ENCODE data around the gene SUSD5.

Gene SUSD5

DNA sequence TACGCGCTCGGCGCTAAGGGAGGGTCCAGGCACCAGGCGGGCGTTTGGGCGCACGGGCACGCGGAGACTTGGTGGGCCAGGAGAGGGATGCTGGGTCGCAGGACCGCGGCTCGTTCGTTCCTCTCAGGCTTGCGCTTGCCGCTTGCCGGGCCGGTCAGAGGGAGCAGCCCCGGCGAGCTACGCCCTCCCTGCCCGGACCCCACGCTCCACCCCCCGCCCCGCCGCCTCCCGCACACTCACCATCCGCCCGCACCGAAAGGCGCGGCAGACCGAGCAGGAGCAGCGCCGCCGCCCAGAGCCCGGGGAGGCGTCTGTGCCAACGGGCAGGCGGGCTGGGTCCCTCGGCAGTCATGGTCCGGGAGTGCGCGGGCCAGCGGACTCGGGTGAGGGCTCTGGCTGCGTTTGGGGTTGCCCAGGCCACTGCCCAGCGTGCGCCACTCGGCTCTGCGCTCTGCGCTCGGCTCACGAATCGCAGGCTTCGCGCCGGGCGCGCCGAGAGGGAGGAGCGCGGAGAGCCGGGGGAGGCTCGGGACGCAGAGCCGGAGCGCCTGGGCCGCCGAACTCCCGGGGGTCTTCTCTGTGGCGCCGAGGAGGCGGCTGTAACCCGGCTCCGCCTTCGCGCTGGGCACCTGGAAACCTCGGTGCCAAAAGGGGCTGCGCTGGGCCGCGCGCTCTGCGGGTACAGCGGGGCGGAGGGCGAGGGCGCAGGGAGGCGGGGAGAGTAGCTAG is at the start of gene SUSD5:
TSS of gene SUSD5 (minus strand) at position 365 of the 729 bp plus-strand sequence. CDS start at position 352, 13 bp downstream.
- H3K4me3 ChIP-seq (ENCODE audit: low read depth, low read length) = peak within 1 kb of the TSS; percentile 6
- TF ChIP-seq, protein P1, sequence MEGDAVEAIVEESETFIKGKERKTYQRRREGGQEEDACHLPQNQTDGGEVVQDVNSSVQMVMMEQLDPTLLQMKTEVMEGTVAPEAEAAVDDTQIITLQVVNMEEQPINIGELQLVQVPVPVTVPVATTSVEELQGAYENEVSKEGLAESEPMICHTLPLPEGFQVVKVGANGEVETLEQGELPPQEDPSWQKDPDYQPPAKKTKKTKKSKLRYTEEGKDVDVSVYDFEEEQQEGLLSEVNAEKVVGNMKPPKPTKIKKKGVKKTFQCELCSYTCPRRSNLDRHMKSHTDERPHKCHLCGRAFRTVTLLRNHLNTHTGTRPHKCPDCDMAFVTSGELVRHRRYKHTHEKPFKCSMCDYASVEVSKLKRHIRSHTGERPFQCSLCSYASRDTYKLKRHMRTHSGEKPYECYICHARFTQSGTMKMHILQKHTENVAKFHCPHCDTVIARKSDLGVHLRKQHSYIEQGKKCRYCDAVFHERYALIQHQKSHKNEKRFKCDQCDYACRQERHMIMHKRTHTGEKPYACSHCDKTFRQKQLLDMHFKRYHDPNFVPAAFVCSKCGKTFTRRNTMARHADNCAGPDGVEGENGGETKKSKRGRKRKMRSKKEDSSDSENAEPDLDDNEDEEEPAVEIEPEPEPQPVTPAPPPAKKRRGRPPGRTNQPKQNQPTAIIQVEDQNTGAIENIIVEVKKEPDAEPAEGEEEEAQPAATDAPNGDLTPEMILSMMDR (IDR thresholded peaks at IDR 0.05; ENCODE audit: borderline replicate concordance, insufficient read depth, low read depth, low read length) = no peak

DNA sequence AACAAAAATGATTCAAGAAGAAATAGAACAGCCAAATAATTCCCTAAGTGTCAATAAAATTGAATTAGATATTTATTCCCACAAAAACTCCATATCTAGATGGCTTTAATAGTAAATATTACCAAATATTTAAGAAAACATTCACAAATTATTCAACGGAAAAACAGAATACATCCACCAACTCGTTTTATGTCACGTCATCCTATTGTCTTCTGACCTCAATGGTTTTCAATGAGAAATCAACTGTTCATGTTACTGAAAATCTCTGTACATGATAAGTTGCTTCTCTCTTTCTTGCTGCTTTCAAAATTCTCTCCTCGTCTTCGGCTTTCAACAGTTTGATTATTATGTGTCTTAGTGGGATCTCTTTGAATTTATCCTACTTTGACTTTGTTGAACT is 41.5 kb upstream of the SUSD5 start:
- H3K4me3 ChIP-seq (ENCODE audit: low read depth, low read length) = no peak overlapping the region
- TF ChIP-seq, protein P1 (IDR thresholded peaks at IDR 0.05; ENCODE audit: borderline replicate concordance, insufficient read depth, low read depth, low read length) = no peak

DNA sequence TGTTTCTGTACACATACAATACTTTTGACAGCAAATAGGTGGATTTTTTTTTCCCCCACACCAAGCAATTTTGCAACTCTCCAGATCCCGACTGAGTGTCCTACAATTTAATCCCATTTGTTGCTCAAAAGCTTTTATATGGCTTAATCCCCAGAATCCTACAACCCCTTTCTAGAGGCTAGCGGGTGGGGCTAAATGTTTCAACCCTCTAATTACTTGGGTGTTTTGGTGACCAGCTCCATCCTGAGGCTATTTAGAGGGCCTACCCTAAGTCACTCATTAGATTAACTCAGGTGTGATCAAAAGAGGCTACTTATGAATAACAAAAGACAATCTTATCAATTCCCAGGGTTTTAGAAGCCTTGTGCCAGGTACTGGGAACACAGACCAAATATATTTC is 37.6 kb upstream of the SUSD5 start:
- H3K4me3 ChIP-seq (ENCODE audit: low read depth, low read length) = no peak overlapping the region
- TF ChIP-seq, protein P1 (IDR thresholded peaks at IDR 0.05; ENCODE audit: borderline replicate concordance, insufficient read depth, low read depth, low read length) = no peak

DNA sequence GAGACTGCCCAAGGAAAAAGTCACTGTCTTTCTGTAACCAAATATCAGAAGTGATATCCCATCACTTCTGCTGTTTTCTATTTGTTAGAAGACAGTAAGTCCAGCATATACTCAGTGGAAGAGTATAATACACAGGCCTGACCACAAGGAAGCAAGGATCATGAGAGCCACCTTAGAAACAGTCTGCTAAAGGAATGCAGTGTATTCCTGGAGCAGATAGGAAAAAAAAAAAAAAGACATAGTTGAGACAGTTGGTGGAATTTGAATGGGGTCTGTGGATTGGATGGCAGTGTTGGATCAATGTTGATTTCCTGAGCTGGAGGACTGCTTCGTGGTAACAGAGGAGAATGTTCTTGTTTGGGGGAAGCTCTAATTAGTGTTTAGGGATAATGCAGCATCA is 32.1 kb upstream of the SUSD5 start:
- TF ChIP-seq, protein P1 (IDR thresholded peaks at IDR 0.05; ENCODE audit: borderline replicate concordance, insufficient read depth, low read depth, low read length) = no peak
- H3K4me3 ChIP-seq (ENCODE audit: low read depth, low read length) = no peak overlapping the region

DNA sequence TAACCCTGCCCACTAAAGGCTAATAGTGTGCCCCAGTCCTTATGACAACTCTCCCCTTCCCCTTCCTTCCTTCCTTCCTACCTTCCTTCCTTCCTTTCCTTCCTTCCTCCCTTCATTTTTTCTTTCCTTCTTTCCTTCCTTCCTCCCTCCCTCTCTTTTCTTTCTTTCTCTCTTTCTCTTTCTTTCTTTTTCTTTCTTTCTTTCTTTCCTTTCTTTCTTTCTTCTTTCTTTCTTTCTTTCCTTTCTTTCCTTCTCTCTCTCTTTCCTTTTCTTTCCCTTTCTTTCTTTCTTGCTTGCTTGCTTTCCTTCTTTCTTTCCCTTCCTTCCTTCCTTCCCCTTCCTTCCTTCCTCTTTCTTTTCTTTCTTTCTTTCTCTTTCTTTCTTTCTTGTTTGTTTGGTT is 28.2 kb upstream of the SUSD5 start:
- H3K4me3 ChIP-seq (ENCODE audit: low read depth, low read length) = no peak overlapping the region

DNA sequence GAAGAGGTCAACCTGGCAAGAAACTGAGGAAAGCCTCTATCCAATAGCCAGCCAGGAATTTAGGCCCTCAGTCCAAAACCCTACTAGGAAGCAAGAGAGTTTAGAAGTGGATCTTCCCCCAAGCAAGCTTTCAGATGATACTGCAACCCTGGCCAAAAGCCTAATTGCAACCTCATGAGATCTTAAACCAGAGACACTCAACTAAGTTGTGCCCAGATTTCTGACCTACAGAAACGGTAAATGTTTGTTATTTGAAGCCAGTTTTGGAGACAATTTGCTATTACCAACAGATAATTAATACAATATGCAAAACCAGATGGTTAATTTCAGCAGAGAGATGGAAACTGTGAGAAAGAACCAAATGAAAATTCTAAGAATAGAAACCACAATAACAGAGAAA is 21.7 kb upstream of the SUSD5 start:
- no peak overlapping the region for H3K4me3 ChIP-seq (ENCODE audit: low read depth, low read length)
- TF ChIP-seq, protein P1 (IDR thresholded peaks at IDR 0.05; ENCODE audit: borderline replicate concordance, insufficient read depth, low read depth, low read length) = no peak

More for the DNA sequence above, 28.2 kb upstream of the SUSD5 start:
- TF ChIP-seq, protein P1 (IDR thresholded peaks at IDR 0.05; ENCODE audit: borderline replicate concordance, insufficient read depth, low read depth, low read length) = no peak

DNA sequence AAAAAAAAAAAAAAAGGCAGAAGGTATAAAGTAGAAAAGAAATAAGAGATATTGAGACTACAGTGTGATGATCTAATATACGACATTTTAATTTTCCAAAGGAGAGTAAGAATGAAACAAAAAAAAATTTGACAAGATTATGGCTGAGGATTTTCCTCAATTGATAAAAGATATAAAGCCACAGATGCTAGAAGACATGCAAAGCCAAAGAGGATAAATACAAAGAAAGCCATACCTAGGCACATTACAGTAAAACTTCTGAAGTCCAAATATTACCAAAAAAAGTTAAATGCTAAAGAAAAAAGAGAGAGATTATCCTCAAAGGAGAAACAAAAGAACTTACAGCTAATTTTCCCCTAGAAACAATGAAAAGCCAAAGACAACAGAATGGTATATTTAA is 20.3 kb upstream of the SUSD5 start:
- TF ChIP-seq, protein P1 (IDR thresholded peaks at IDR 0.05; ENCODE audit: borderline replicate concordance, insufficient read depth, low read depth, low read length) = no peak
- no peak overlapping the region for H3K4me3 ChIP-seq (ENCODE audit: low read depth, low read length)

Data from GM12875 (cell line).